K562 (cell line): ENCODE results near the gene KCNQ4.

ENCODE experiments used
- ATF6 ChIP-seq: sonication (generic); formaldehyde crosslinking; IDR thresholded peaks from 2 replicates; pipeline ENCODE4 v1.4.0; 2020; ENCODE audit warnings: mild to moderate bottlenecking, missing genetic modification reagents
- CBX8 ChIP-seq: fragments of 200-600 bp; sonication (generic); IDR thresholded peaks from 2 replicates; pipeline ENCODE4 v1.6.1; 2012; ENCODE audit warnings: borderline replicate concordance, mixed run types, low read depth, mild to moderate bottlenecking, moderate library complexity, mixed read lengths, low read length, control low read depth, inconsistent platforms; ENCODE audit not compliant: poor library complexity, severe bottlenecking; ENCODE audit errors: extremely low read depth
- CREB1 ChIP-seq, 2 experiments: sonication (generic) in 1 of 2; formaldehyde crosslinking in 1 of 2; IDR thresholded peaks; 2 replicates each; pipeline versions ENCODE4 v1.6.1 to v1.8.0; 2012 to 2022; ENCODE audit warnings: inconsistent platforms in 1 of 2, mild to moderate bottlenecking in 1 of 2, missing genetic modification reagents in 1 of 2, moderate library complexity in 1 of 2
- FOXJ2 ChIP-seq: fragments of 200-800 bp; sonication (Bioruptor generic); IDR thresholded peaks from 2 replicates; pipeline ENCODE4 v1.6.1; 2016; ENCODE audit warnings: missing genetic modification characterization, missing compliant biosample characterization
- GABPA ChIP-seq: fragments of 200-800 bp; sonication (Bioruptor generic); conservative IDR thresholded peaks from 2 replicates; pipeline ENCODE4 v1.6.1; 2016; ENCODE audit warnings: low read depth, missing genetic modification characterization, missing compliant biosample characterization
- KAT2B ChIP-seq: IDR thresholded peaks from one replicate; pipeline ENCODE4 v1.6.1; 2012; ENCODE audit warnings: low read depth, mild to moderate bottlenecking, control low read depth, inconsistent platforms, low read length, moderate library complexity
- KHSRP ChIP-seq: fragments of 450-650 bp; IDR thresholded peaks from 2 replicates; pipeline ENCODE4 v1.6.1; 2017
- PTTG1 ChIP-seq: fragments of 450-650 bp; IDR thresholded peaks from 2 replicates; pipeline ENCODE4 v1.6.1; 2016; ENCODE audit warnings: low read depth, mild to moderate bottlenecking, missing genetic modification characterization, missing compliant biosample characterization
- RBBP5 ChIP-seq: fragments of 200-600 bp; sonication (generic); IDR thresholded peaks from 2 replicates; pipeline ENCODE4 v1.6.1; 2012; ENCODE audit warnings: borderline replicate concordance, mild to moderate bottlenecking, low read length, control low read depth, inconsistent platforms; ENCODE audit not compliant: insufficient read depth, poor library complexity, severe bottlenecking
- USF2 ChIP-seq: sonication (generic); formaldehyde crosslinking; IDR thresholded peaks from 2 replicates; pipeline ENCODE4 v1.5.0; 2020; ENCODE audit warnings: missing genetic modification reagents
- XRCC5 ChIP-seq: fragments of 200-400 bp; formaldehyde crosslinking; IDR thresholded peaks from 2 replicates; pipeline ENCODE4 v1.6.1; 2017; ENCODE audit warnings: low read depth, mild to moderate bottlenecking, low read length
- ZFP36 ChIP-seq: fragments of 150-350 bp; IDR thresholded peaks from 2 replicates; pipeline ENCODE4 v1.6.1; 2018; ENCODE audit warnings: low read length, low read depth; ENCODE audit not compliant: partially characterized antibody
- ZNF175 ChIP-seq: fragments of 200-800 bp; sonication (Bioruptor generic); IDR thresholded peaks from 2 replicates; pipeline ENCODE4 v1.6.1; 2016; ENCODE audit warnings: low read depth, mild to moderate bottlenecking, missing genetic modification characterization, missing compliant biosample characterization
- TF ChIP-seq, protein P1 (sequence below), 3 experiments: IDR thresholded peaks in 2 of 3; conservative IDR thresholded peaks in 1 of 3; 2 replicates each; pipeline ENCODE4 v1.5.1; 2011 to 2012; ENCODE audit warnings: low read length in 3 of 3, mild to moderate bottlenecking in 3 of 3, control low read depth in 2 of 3, improper control_type of control experiment in 1 of 3, inconsistent platforms in 1 of 3, low read depth in 1 of 3, mixed read lengths in 1 of 3, moderate library complexity in 1 of 3; ENCODE audit not compliant: insufficient read depth in 2 of 3

GRCh38 chr1:40758004-40758403 is 25.6 kb upstream of the KCNQ4 start:
- TF ChIP-seq KHSRP, result no peak
- TF ChIP-seq USF2 (CRISPR knock-in tag), result no peak
- TF ChIP-seq XRCC5, result no peak
- no peak for TF ChIP-seq RBBP5
- no peak for TF ChIP-seq ZNF175
- TF ChIP-seq CBX8, result no peak
- no peak for TF ChIP-seq KAT2B
- no peak for TF ChIP-seq GABPA (tag)
- no peak for TF ChIP-seq CREB1 (IDR thresholded peaks at IDR 0.05)
- TF ChIP-seq CREB1 (CRISPR knock-in tag; IDR thresholded peaks at IDR 0.05), result no peak
- no peak for TF ChIP-seq FOXJ2 (tag)
- TF ChIP-seq ATF6 (CRISPR knock-in tag), result no peak
- TF ChIP-seq PTTG1, result no peak
- TF ChIP-seq, protein P1, sequence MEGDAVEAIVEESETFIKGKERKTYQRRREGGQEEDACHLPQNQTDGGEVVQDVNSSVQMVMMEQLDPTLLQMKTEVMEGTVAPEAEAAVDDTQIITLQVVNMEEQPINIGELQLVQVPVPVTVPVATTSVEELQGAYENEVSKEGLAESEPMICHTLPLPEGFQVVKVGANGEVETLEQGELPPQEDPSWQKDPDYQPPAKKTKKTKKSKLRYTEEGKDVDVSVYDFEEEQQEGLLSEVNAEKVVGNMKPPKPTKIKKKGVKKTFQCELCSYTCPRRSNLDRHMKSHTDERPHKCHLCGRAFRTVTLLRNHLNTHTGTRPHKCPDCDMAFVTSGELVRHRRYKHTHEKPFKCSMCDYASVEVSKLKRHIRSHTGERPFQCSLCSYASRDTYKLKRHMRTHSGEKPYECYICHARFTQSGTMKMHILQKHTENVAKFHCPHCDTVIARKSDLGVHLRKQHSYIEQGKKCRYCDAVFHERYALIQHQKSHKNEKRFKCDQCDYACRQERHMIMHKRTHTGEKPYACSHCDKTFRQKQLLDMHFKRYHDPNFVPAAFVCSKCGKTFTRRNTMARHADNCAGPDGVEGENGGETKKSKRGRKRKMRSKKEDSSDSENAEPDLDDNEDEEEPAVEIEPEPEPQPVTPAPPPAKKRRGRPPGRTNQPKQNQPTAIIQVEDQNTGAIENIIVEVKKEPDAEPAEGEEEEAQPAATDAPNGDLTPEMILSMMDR (IDR thresholded peaks at IDR 0.05 in 2 of 3, conservative IDR thresholded peaks at IDR 0.05 in 1 of 3; ENCODE audit: insufficient read depth in 2 of 3, low read depth in 1 of 3, low read length in 3 of 3), result no peak
- TF ChIP-seq ZFP36, result no peak
